ENCODE measurements around the gene HYOU1.
A peak's percentile ranks its signal among the peaks of the same experiment; 100 is the strongest.
"Not testable (repeated sequence)": the region's sequence is repeated elsewhere in the genome, so short reads cannot be mapped to it uniquely, and the experiment has no call there.

HYOU1 gene, protein sequence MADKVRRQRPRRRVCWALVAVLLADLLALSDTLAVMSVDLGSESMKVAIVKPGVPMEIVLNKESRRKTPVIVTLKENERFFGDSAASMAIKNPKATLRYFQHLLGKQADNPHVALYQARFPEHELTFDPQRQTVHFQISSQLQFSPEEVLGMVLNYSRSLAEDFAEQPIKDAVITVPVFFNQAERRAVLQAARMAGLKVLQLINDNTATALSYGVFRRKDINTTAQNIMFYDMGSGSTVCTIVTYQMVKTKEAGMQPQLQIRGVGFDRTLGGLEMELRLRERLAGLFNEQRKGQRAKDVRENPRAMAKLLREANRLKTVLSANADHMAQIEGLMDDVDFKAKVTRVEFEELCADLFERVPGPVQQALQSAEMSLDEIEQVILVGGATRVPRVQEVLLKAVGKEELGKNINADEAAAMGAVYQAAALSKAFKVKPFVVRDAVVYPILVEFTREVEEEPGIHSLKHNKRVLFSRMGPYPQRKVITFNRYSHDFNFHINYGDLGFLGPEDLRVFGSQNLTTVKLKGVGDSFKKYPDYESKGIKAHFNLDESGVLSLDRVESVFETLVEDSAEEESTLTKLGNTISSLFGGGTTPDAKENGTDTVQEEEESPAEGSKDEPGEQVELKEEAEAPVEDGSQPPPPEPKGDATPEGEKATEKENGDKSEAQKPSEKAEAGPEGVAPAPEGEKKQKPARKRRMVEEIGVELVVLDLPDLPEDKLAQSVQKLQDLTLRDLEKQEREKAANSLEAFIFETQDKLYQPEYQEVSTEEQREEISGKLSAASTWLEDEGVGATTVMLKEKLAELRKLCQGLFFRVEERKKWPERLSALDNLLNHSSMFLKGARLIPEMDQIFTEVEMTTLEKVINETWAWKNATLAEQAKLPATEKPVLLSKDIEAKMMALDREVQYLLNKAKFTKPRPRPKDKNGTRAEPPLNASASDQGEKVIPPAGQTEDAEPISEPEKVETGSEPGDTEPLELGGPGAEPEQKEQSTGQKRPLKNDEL

DNA sequence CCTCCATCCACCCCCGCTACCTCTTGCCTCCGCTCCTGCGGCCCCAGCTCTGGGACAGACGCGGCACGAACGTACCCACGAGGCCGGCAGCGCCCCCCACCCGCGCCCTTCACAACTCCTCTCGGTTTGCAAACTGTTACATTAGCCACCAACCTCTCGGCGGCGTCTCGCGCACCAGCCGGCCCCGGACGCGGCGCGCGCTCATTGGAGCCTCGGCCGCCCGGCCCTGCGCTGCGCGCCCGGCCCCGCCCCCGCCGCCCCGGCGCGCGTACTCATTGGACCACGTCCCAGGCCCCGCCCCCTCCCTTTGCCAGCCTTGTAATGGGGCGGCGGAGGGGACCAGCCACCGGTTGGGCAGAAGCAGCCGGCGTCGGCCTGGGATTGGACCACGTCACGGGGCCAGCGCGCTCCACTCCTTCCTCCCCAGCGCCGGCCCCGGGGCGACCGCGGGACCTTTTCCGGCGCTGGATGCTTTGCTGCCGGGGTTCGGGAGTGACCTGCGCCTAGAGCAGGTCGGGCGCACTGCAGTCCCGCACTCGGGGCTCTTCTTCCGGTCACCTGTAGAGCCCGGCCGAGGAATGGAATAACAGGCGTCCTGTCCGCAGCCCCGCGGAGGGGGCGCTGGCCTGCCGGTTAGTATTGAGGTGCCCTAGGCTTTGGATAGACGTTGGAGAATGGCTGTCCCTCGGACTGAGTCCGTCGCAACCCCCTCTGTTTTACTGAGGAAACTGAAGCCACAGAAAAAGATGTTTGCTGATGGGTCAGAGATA lies at the start of gene HYOU1:
Gene HYOU1, minus strand, starts transcription at position 206 of the 770 bp plus-strand sequence. CDS start 1,045 bp downstream, outside the sequence.
- no peak for FAIRE-seq

DNA sequence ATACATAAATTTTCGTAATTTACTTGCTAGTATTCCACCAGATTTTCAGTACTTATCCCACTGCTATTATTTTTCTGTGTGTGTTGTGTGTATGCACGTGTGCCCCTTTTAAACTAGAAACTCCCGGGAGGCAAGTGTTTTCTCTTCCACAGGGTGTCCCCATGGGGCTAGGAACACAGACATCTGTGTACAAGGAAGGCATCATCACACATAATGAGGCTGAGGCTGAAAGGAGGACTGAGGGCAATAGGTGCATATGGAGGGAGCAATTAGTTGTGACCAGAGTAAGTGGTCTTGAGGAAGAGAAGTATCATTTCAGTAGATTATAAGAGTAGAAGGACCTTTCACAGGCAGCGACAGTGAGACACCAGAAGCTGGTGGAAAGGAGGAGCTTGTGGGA lies 46.8 kb upstream of the HYOU1 start:
- FAIRE-seq, result no peak

- not testable (repeated sequence) for FAIRE-seq
Observed at GRCh38 chr11:119103161-119103664, 46.2 kb upstream of the HYOU1 start.

- peak; percentile 79 for FAIRE-seq
Observed at GRCh38 chr11:119101759-119102423, 44.9 kb upstream of the HYOU1 start, which contains the start of gene DPAGT1. Gene DPAGT1 (minus strand): TSS chr11:119101853. CDS start chr11:119101655, 198 bp downstream.

GRCh38 chr11:119100994-119101758 lies 44.2 kb upstream of the HYOU1 start:
- no peak for FAIRE-seq

GRCh38 chr11:119100246-119100970 lies 43.4 kb upstream of the HYOU1 start:
- no peak for FAIRE-seq

GRCh38 chr11:119099711-119100110 lies 42.7 kb upstream of the HYOU1 start:
- FAIRE-seq, result no peak

DNA sequence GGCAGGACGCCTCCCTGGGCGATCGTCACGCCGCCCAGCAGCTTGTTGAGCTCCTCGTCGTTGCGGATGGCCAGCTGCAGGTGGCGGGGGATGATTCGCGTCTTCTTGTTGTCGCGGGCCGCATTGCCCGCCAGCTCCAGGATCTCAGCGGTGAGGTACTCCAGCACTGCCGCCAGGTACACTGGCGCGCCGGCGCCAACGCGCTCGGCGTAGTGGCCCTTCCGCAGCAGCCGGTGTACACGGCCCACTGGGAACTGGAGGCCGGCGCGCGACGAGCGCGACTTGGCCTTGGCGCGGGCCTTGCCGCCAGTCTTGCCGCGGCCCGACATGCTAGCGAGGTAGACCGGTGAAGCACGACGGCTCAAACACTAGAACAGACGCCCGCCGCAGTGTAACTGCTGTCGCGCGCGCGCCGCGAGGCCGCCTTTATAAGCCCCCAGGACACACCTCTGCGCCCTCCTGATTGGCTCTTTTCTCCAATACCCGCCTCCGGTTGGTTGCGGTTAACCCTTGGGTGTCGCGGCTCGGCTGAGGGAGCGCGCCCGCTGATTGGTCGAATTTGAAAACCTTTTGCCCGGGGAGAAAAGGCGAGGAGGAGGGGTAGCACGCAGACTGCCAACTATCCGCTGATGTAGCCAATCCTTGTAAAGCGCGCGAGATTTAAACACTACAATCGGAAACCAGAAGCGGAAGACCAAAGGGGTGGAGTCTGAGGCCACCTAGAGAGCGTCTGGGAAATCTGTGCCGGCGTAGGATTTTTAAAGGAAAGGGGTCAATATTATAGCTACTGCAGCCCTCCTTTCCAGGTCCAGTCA lies 38.3 kb upstream of the HYOU1 start:
- FAIRE-seq, result peak; percentile 100

- no peak for FAIRE-seq
Observed at GRCh38 chr11:119094816-119095065, 37.7 kb upstream of the HYOU1 start.

- FAIRE-seq, result no peak
Observed at GRCh38 chr11:119093942-119094815, 37.2 kb upstream of the HYOU1 start.

GRCh38 chr11:119092880-119093842 lies 36.2 kb upstream of the HYOU1 start:
- no peak for FAIRE-seq

GRCh38 chr11:119091966-119092879 lies 35.2 kb upstream of the HYOU1 start:
- FAIRE-seq, result no peak

DNA sequence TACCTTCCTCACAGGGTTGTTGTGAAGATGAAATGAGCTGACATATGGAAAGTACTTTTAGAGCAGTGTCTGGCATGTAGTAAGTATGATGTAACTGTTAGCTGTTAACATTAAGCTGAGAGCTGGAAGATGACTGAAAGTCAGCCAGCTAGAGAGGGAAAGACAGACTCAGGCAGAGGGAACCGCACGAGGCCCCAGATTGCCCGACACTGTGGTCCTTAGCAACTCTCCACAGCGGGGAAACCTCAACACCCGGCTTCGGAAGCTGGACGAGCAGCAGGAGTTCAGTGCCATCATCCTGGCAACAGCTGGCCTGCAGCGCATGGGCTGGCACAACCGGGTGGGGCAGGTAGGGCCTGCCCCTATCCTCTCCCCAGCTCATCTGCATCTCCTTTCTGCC lies 34.2 kb upstream of the HYOU1 start:
- no peak for FAIRE-seq

- FAIRE-seq, result no peak
Observed at GRCh38 chr11:119089319-119089718, 32.3 kb upstream of the HYOU1 start.

- no peak for FAIRE-seq
Observed at GRCh38 chr11:119088406-119088805, 31.4 kb upstream of the HYOU1 start.

DNA sequence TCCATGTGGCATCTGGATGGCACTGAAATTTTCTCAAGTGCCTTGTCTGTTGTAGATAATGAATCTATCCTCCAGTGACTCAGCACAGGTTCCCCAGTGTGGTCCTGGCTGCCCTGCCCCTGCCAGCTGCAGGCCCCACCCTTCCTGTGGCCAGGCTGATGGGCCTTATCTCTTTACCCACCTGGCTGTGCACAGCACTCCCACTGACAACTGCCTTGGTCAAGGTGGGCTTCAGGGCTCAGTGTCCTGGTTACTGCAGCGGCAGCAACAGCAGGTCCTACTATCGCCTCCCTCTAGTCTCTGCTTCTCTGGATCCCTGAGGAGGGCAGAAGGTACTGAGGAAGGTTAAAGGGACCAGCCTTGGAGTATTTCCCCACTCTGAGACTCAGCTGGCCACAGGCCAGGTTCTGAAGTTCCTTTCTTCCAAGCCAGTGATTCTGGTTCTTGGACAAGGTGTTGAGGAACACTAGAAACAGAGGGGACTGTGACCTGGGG lies 30.8 kb upstream of the HYOU1 start:
- FAIRE-seq, result no peak
